ENCODE measurements around the gene EDA. TPM values are rescaled to one million over a fixed set of nuclear protein-coding genes. Genes with fewer than 3 reads are reported as not detected.

EDA gene
- polyA plus RNA-seq, 6 donors from 2014 or later: not detected

DNA sequence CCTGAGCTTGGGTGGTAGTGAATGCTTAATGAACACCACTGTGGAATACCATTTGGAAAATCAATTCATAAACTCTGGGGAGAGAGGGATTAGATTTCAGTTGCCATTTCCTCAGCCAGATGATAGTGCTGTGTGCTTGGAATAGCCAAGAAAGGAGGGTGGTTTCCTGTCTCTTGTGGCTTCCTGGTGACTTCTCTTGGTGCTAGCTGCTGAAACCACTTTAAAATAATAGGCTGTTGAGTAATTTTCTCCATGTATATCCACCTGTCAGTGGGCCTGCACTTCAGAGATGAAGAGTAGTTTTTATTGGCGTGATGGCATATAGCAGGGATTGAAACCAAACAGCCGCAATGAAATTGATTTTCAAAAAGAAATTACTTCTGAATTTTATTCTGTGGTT is 11.8 kb downstream of the EDA start:
- Mint-ChIP-seq H3K36me3 (no peaks in the 10 kb centered on the region), H3K27ac (no peak overlapping the region), H3K9me3 (peaks cover 0 to 22% (median 10%) of the 10 kb centered on the region in 7 donors), H3K4me3 (no peak overlapping the region), H3K27me3 (peaks cover 0 to 5% (median 5%) of the 10 kb centered on the region in 3 donors), H3K4me1 (no peaks in the 10 kb centered on the region)
- no peak for ATAC-seq (ENCODE audit: low read depth in 2 of 2)
- DNase-seq: no peak

GRCh38 chrX:69630147-69630546 is 14.2 kb downstream of the EDA start:
- Mint-ChIP-seq H3K36me3 (no peaks in the 10 kb centered on the region), H3K27me3 (peaks cover 0 to 10% (median 0%) of the 10 kb centered on the region in 3 donors), H3K9me3 (peaks cover 0 to 5% (median 0%) of the 10 kb centered on the region in 7 donors), H3K27ac (no peak overlapping the region), H3K4me1 (no peaks in the 10 kb centered on the region), H3K4me3 (no peak overlapping the region)
- ATAC-seq (ENCODE audit: low read depth in 2 of 2) (no peak), DNase-seq (no peak)

- no peaks in the 10 kb centered on the region for H3K27me3 Mint-ChIP-seq
- H3K4me1 Mint-ChIP-seq: no peaks in the 10 kb centered on the region
- no peak for DNase-seq
- no peak overlapping the region for H3K27ac Mint-ChIP-seq
- peaks cover 2 to 63% (median 16%) of the 10 kb centered on the region in 7 donors for H3K9me3 Mint-ChIP-seq
- no peak for ATAC-seq (ENCODE audit: low read depth in 2 of 2)
- no peak overlapping the region for H3K4me3 Mint-ChIP-seq
- H3K36me3 Mint-ChIP-seq: no peaks in the 10 kb centered on the region
These were observed 48.8 kb downstream of the EDA start for GRCh38 chrX:69664693-69665092.

- ATAC-seq (ENCODE audit: low read depth in 2 of 2) (no peak), DNase-seq (no peak)
- Mint-ChIP-seq H3K27me3 (peaks cover 0 to 5% (median 0%) of the 10 kb centered on the region in 3 donors), H3K27ac (no peak overlapping the region), H3K4me1 (no peaks in the 10 kb centered on the region), H3K36me3 (peaks cover 0 to 11% of the 10 kb centered on the region in 2 donors), H3K4me3 (no peak overlapping the region), H3K9me3 (peaks cover 7 to 58% (median 24%) of the 10 kb centered on the region in 7 donors)
These were observed 54.2 kb downstream of the EDA start for GRCh38 chrX:69670001-69670555.

DNA sequence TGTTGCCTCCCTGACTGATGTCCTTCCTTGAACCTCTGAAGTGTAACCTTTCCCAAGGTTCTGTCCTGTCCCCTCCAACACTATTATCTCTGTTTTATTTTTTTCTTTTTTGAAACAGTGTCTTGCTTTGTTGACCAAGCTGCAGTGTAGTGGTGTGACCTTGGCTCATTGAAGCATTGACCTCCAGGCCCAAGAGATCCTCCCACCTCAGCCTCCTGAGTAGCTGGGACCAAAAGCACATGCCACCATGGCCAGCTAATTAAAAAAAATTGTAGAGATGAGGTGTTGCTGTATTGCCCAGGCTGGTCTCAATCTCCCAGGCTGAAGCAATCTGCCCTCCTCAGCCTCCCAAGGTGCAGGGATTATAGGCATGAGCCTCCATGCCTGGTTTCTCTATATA is 59.0 kb downstream of the EDA start:
- H3K27me3 Mint-ChIP-seq: peaks cover 0 to 5% (median 0%) of the 10 kb centered on the region in 3 donors
- H3K27ac Mint-ChIP-seq: no peak overlapping the region
- peaks cover 3 to 33% (median 21%) of the 10 kb centered on the region in 7 donors for H3K9me3 Mint-ChIP-seq
- H3K4me3 Mint-ChIP-seq: peak overlapping the region in 1 of 8 donors; percentile 16
- peaks cover 0 to 11% of the 10 kb centered on the region in 2 donors for H3K36me3 Mint-ChIP-seq
- ATAC-seq (ENCODE audit: low read depth in 2 of 2): no peak
- DNase-seq: no peak
- H3K4me1 Mint-ChIP-seq: no peaks in the 10 kb centered on the region

DNA sequence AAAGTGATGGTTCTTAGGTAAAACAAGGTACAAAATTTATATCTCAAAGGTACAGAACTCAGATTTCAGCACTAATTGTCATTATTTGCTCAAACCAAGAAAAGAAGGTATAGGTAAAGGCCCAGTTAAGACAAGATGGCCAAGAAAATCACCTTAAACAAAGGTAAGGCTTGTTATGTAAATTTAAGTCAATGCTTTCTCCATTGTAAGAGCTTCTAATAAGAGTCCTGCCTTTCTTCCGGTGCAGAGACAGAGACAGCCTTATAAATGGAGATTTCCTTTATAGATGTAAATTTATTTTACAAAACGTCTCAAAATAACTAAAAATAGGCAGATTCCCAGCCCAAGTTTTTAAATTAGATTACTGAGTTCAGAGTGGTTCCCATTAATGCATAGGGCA is 89.9 kb downstream of the EDA start:
- no peak overlapping the region for H3K27ac Mint-ChIP-seq
- no peak for ATAC-seq (ENCODE audit: low read depth in 2 of 2)
- H3K9me3 Mint-ChIP-seq: peaks cover 1 to 8% (median 4%) of the 10 kb centered on the region in 7 donors
- no peaks in the 10 kb centered on the region for H3K4me1 Mint-ChIP-seq
- DNase-seq: no peak
- H3K4me3 Mint-ChIP-seq: no peak overlapping the region
- H3K36me3 Mint-ChIP-seq: no peaks in the 10 kb centered on the region
- H3K27me3 Mint-ChIP-seq: no peaks in the 10 kb centered on the region

DNA sequence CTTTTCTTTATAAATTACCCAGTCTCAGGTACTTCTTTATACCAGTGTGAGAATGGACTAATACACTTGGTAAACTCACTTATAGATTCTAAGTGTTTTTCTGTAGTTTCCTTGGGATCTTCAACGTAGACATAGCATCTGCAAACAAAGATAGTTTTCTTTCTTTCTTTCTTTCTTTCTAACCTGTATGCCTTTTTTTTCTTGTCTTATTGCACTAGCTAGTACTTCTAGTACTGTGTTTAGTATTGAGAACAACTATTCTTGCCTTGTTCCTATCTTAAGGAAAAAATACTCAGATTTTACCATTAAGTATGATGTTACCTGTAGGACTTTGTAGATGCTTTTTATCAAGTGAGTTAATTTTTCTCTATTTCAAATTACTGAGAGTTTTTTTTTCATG is 102.2 kb downstream of the EDA start:
- H3K27ac Mint-ChIP-seq: no peak overlapping the region
- no peak for ATAC-seq (ENCODE audit: low read depth in 2 of 2)
- no peaks in the 10 kb centered on the region for H3K27me3 Mint-ChIP-seq
- no peak overlapping the region for H3K4me3 Mint-ChIP-seq
- H3K9me3 Mint-ChIP-seq: peaks cover 5 to 64% (median 22%) of the 10 kb centered on the region in 7 donors
- no peak for DNase-seq
- no peaks in the 10 kb centered on the region for H3K4me1 Mint-ChIP-seq
- H3K36me3 Mint-ChIP-seq: peaks cover 0 to 9% of the 10 kb centered on the region in 2 donors

DNA sequence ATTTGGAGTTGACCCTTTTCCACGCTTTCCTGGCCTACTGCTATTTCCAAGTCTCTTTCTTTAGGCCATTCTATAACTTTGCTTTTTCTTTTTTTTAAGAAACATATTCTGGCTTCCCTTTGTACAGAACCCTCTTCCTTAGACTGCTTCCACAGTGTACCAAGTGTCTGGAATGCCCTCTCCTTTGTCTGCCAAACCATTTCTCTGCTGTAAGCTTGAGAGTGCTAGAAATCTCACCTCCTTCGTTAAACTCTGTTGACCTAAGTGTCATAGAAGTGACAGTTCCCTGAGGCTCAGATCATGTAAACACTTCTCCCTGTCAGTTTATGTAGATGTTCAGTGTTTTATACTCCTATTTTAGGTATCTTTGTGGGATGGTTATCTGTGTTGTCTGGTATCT is 108.4 kb downstream of the EDA start:
- Mint-ChIP-seq H3K27ac (no peak overlapping the region), H3K4me3 (no peak overlapping the region), H3K9me3 (peaks cover 0 to 15% (median 2%) of the 10 kb centered on the region in 7 donors), H3K27me3 (no peaks in the 10 kb centered on the region), H3K4me1 (no peaks in the 10 kb centered on the region), H3K36me3 (no peaks in the 10 kb centered on the region)
- no peak for ATAC-seq (ENCODE audit: low read depth in 2 of 2)
- DNase-seq: no peak

DNA sequence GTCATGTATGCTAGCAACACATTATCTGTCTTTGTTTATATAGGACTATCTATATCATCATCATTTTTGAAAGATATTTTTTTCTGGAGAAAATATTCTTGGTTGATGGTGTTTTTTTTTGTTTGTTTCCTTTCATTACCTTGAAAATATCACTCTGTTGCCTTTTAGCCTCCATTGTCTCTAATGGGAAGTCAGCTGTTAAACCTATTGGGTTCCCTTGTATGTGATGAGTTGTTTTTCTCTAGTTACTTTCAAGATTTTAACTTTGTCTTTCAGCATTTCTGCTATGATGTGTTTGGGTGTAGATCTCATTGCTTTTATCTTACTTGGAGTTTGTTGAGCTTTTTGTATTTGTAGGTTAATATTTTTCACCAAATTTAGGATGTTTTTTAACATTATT is 124.4 kb downstream of the EDA start:
- Mint-ChIP-seq H3K4me1 (no peaks in the 10 kb centered on the region), H3K9me3 (peaks cover 11 to 27% (median 15%) of the 10 kb centered on the region in 7 donors), H3K36me3 (no peaks in the 10 kb centered on the region), H3K27ac (no peak overlapping the region), H3K27me3 (no peaks in the 10 kb centered on the region), H3K4me3 (no peak overlapping the region)
- ATAC-seq (ENCODE audit: low read depth in 2 of 2): no peak
- no peak for DNase-seq

- ATAC-seq (ENCODE audit: low read depth in 2 of 2): no peak
- H3K4me3 Mint-ChIP-seq: no peak overlapping the region
- peaks cover 8 to 27% (median 15%) of the 10 kb centered on the region in 7 donors for H3K9me3 Mint-ChIP-seq
- H3K27ac Mint-ChIP-seq: no peak overlapping the region
- H3K36me3 Mint-ChIP-seq: no peaks in the 10 kb centered on the region
- DNase-seq: no peak
- no peaks in the 10 kb centered on the region for H3K27me3 Mint-ChIP-seq
- H3K4me1 Mint-ChIP-seq: no peaks in the 10 kb centered on the region
These were observed 125.8 kb downstream of the EDA start for GRCh38 chrX:69741721-69742120.

GRCh38 chrX:69746051-69746450 is 130.1 kb downstream of the EDA start:
- H3K4me1 Mint-ChIP-seq: no peaks in the 10 kb centered on the region
- no peak overlapping the region for H3K27ac Mint-ChIP-seq
- no peak for DNase-seq
- no peaks in the 10 kb centered on the region for H3K36me3 Mint-ChIP-seq
- peaks cover 3 to 21% (median 10%) of the 10 kb centered on the region in 7 donors for H3K9me3 Mint-ChIP-seq
- no peaks in the 10 kb centered on the region for H3K27me3 Mint-ChIP-seq
- H3K4me3 Mint-ChIP-seq: no peak overlapping the region
- no peak for ATAC-seq (ENCODE audit: low read depth in 2 of 2)

GRCh38 chrX:69748055-69748454 is 132.1 kb downstream of the EDA start:
- no peaks in the 10 kb centered on the region for H3K4me1 Mint-ChIP-seq

GRCh38 chrX:69759921-69760625 is 144.2 kb downstream of the EDA start:
- Mint-ChIP-seq H3K36me3 (no peaks in the 10 kb centered on the region), H3K27ac (no peak overlapping the region), H3K4me1 (no peaks in the 10 kb centered on the region), H3K27me3 (no peaks in the 10 kb centered on the region), H3K9me3 (peaks cover 1 to 5% (median 2%) of the 10 kb centered on the region in 7 donors), H3K4me3 (no peak overlapping the region)
- ATAC-seq (ENCODE audit: low read depth in 2 of 2): no peak
- no peak for DNase-seq

More at GRCh38 chrX:69748055-69748454, 132.1 kb downstream of the EDA start:
- H3K4me3 Mint-ChIP-seq: no peak overlapping the region
- no peak overlapping the region for H3K27ac Mint-ChIP-seq
- no peaks in the 10 kb centered on the region for H3K27me3 Mint-ChIP-seq
- DNase-seq: no peak
- ATAC-seq (ENCODE audit: low read depth in 2 of 2): no peak
- peaks cover 0 to 12% (median 5%) of the 10 kb centered on the region in 7 donors for H3K9me3 Mint-ChIP-seq
- no peaks in the 10 kb centered on the region for H3K36me3 Mint-ChIP-seq

DNA sequence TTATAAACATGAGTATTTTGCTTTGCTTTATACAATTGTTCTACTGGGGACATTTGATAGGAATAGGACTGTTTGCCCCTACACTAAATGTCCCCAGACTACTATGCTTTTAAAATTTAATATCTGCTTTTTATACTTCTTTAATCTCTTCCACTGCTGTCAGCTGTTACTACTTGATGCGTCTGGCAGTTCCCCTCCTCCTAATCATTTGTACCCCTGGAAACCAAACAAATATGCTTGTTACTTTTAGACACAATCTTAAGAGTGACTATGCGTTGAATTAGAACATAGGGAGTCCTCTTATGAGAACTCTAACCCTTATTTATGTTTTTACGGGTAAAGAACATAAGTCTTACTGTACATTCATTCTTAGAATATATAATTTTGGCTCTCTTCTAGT is 145.7 kb downstream of the EDA start:
- Mint-ChIP-seq H3K27me3 (no peaks in the 10 kb centered on the region), H3K4me3 (no peak overlapping the region), H3K9me3 (peaks cover 0 to 8% (median 2%) of the 10 kb centered on the region in 7 donors), H3K27ac (no peak overlapping the region), H3K36me3 (no peaks in the 10 kb centered on the region), H3K4me1 (no peaks in the 10 kb centered on the region)
- ATAC-seq (ENCODE audit: low read depth in 2 of 2) (no peak), DNase-seq (no peak)
